Measurements from ENCODE around the gene TBL2.
"Not testable (repeated sequence)": the region's sequence is repeated elsewhere in the genome, so short reads cannot be mapped to it uniquely, and the experiment has no call there.

DNA sequence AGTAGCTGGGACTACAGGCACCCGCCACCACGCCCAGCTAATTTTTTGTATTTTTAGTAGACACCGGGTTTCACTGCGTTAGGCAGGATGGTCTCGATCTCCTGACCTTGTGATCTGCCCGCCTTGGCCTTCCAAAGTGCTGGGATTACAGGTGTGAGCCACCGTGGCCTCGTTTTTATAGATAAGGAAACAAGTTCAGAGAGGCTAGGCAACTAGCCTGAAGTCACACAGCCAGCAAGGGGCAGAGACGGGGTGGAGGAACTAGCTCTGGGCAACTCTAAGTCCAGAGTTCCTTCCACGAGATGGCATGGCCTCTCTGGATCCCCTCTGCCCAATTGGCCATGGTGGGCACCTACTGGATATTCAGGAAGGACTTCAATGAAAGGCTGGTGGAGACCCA lies 36.6 kb upstream of the TBL2 start:
- not testable (repeated sequence) for TF ChIP-seq CTCF (conservative IDR thresholded peaks at IDR 0.05; ENCODE audit: low read length); EZH2phosphoT487 (IDR thresholded peaks at IDR 0.05; ENCODE audit: borderline replicate concordance)
